Ishikawa (cell line): Measurements from ENCODE around the gene N4BP3.

ENCODE experiments used
- CEBPB ChIP-seq: IDR thresholded peaks from 2 replicates; pipeline ENCODE4 v1.6.1; 2012
- CREB1 ChIP-seq: IDR thresholded peaks from 2 replicates; pipeline ENCODE4 v1.6.1; 2012; ENCODE audit warnings: low read depth
- EGR1 ChIP-seq: IDR thresholded peaks from 2 replicates; pipeline ENCODE4 v1.6.1; 2012
- EP300 ChIP-seq: IDR thresholded peaks from 2 replicates; pipeline ENCODE4 v1.6.1; 2012; ENCODE audit warnings: borderline replicate concordance
- FOXM1 ChIP-seq: IDR thresholded peaks from 2 replicates; pipeline ENCODE4 v1.6.1; 2012; ENCODE audit warnings: low read depth, borderline replicate concordance
- MAX ChIP-seq: IDR thresholded peaks from 2 replicates; pipeline ENCODE4 v1.6.1; 2012
- NFIC ChIP-seq: IDR thresholded peaks from 2 replicates; pipeline ENCODE4 v1.6.1; 2012
- RAD21 ChIP-seq: IDR thresholded peaks from 2 replicates; pipeline ENCODE4 v1.6.1; 2012; ENCODE audit warnings: low read depth
- REST ChIP-seq: IDR thresholded peaks from 2 replicates; pipeline ENCODE4 v1.6.1; 2012; ENCODE audit warnings: low read depth, mild to moderate bottlenecking
- TAF1 ChIP-seq: IDR thresholded peaks from 2 replicates; pipeline ENCODE4 v1.6.1; 2012; ENCODE audit warnings: low read depth, mild to moderate bottlenecking
- TCF12 ChIP-seq: IDR thresholded peaks from 2 replicates; pipeline ENCODE4 v1.6.1; 2012; ENCODE audit warnings: low read depth
- TEAD4 ChIP-seq: IDR thresholded peaks from 2 replicates; pipeline ENCODE4 v1.6.1; 2012
- USF1 ChIP-seq: IDR thresholded peaks from 2 replicates; pipeline ENCODE4 v1.6.1; 2012
- YY1 ChIP-seq: IDR thresholded peaks from 2 replicates; pipeline ENCODE4 v1.6.1; 2012; ENCODE audit warnings: low read depth
- ZBTB7A ChIP-seq: IDR thresholded peaks from 2 replicates; pipeline ENCODE4 v1.6.1; 2012; ENCODE audit warnings: low read depth

Gene N4BP3

GRCh38 chr5:178137991-178138390 lies 24.7 kb downstream of the N4BP3 start:
- TF ChIP-seq MAX (no peak), TAF1 (no peak), ZBTB7A (no peak), CEBPB (no peak), EGR1 (no peak), TCF12 (no peak), FOXM1 (no peak), RAD21 (no peak), CREB1 (no peak), EP300 (no peak), YY1 (no peak), NFIC (no peak), REST (no peak), USF1 (no peak), TEAD4 (no peak)

GRCh38 chr5:178141550-178141949 lies 28.2 kb downstream of the N4BP3 start:
- TF ChIP-seq FOXM1 (no peak), CEBPB (no peak), MAX (no peak), TEAD4 (no peak), TCF12 (no peak)

GRCh38 chr5:178142642-178143041 lies 29.3 kb downstream of the N4BP3 start:
- TF ChIP-seq TEAD4 (no peak), YY1 (no peak), EGR1 (no peak), FOXM1 (no peak), RAD21 (no peak), EP300 (no peak), TCF12 (no peak), NFIC (no peak), TAF1 (no peak), CREB1 (no peak), REST (no peak), USF1 (no peak), CEBPB (no peak), MAX (no peak)

- TF ChIP-seq TAF1 (no peak), TEAD4 (no peak), CREB1 (no peak), REST (no peak)
These were observed 29.9 kb downstream of the N4BP3 start for GRCh38 chr5:178143246-178143645.

- no peak for TF ChIP-seq REST
- no peak for TF ChIP-seq CEBPB
- TF ChIP-seq YY1: no peak
- no peak for TF ChIP-seq TAF1
- TF ChIP-seq FOXM1: no peak
- TF ChIP-seq EGR1: no peak
- no peak for TF ChIP-seq RAD21
- no peak for TF ChIP-seq TCF12
- TF ChIP-seq MAX: no peak
- TF ChIP-seq CREB1: no peak
- no peak for TF ChIP-seq USF1
- TF ChIP-seq TEAD4: no peak
- no peak for TF ChIP-seq EP300
- TF ChIP-seq NFIC: no peak
- no peak for TF ChIP-seq ZBTB7A
These were observed 30.6 kb downstream of the N4BP3 start for GRCh38 chr5:178143901-178144300.
